GM12878 (cell line): Measurements from ENCODE around the gene ASTN1. TPM values are rescaled to one million over a fixed set of nuclear protein-coding genes. Genes with fewer than 3 reads are reported as not detected.

Experiments
- ATAC-seq: fragments of 200-7000 bp; cut with Tn5 transposase; 3 replicates; pipeline ENCODE4 v1.9.1; 2020; ENCODE audit warnings: mild to moderate bottlenecking, moderate library complexity
- BruUV-seq: library from RNA; stranded (reverse); fragments of 400-500 nt; replicated peaks from 2 replicates; lab custom pipeline; 2021; lab: Mats Ljungman, UMichigan
- CTCF ChIA-PET: fragments of 300-600 bp; sonication (Branson Sonifier 250); formaldehyde crosslinking; extraction: SDS; loops from one replicate; lab custom pipeline; 2021; ENCODE audit warnings: inconsistent platforms; lab: Yijun Ruan, JAX
- POLR2A ChIA-PET: fragments of 350-600 bp; formaldehyde crosslinking; extraction: SDS; loops from one replicate; lab custom pipeline; 2021; ENCODE audit warnings: inconsistent platforms; lab: Charles Lee
- RAD21 ChIA-PET: fragments of 300-600 bp; sonication (Branson Sonifier 250); formaldehyde crosslinking; loops from one replicate; lab custom pipeline; 2023; ENCODE audit warnings: antibody characterized with exemption; ENCODE audit not compliant: unreplicated experiment; lab: Charles Lee
- SMC1A ChIA-PET: fragments of 300-600 bp; sonication (Branson Sonifier 250); formaldehyde crosslinking; loops from one replicate; lab custom pipeline; 2023; ENCODE audit not compliant: unreplicated experiment, uncharacterized antibody; lab: Charles Lee
- DNase-seq: peaks from one replicate; pipeline ENCODE4 v3.0.0-alpha.2; 2011; ENCODE audit warnings: low read depth, low spot score
- FAIRE-seq: peaks from 3 replicates; lab custom pipeline; 2011; peaks lifted over from hg19 to GRCh38; lab: Jason Lieb, UNC
- H2AFZ ChIP-seq: 2 replicates; pipeline ENCODE4 v1.6.0; 2011; ENCODE audit warnings: low read depth, low read length, control low read depth; ENCODE audit not compliant: control insufficient read depth
- H3K27ac ChIP-seq: 2 replicates; pipeline ENCODE4 v1.5.1; 2011; ENCODE audit warnings: control low read depth; ENCODE audit not compliant: control insufficient read depth, insufficient read depth
- H3K27me3 ChIP-seq, 2 experiments: replicated peaks in 1 of 2; 2 replicates each; pipeline versions ENCODE4 v1.6.0 to v1.6.1; 2011; ENCODE audit warnings: low read length in 1 of 2; ENCODE audit not compliant: control insufficient read depth in 2 of 2, insufficient read depth in 2 of 2
- H3K36me3 ChIP-seq, 2 experiments: 2 replicates each; pipeline ENCODE4 v1.5.1; 2011; ENCODE audit warnings: low read length in 1 of 2; ENCODE audit not compliant: control insufficient read depth in 2 of 2, insufficient read depth in 2 of 2
- H3K4me1 ChIP-seq: 2 replicates; pipeline ENCODE4 v1.6.1; 2011; ENCODE audit warnings: mild to moderate bottlenecking, low read length, moderate library complexity, mixed read lengths; ENCODE audit not compliant: control insufficient read depth, insufficient read depth
- H3K4me2 ChIP-seq: 2 replicates; pipeline ENCODE4 v1.6.0; 2011; ENCODE audit warnings: control low read depth; ENCODE audit not compliant: control insufficient read depth, insufficient read depth
- H3K4me3 ChIP-seq: fragments of 200-600 bp; sonication (generic); 2 replicates; pipeline ENCODE4 v1.5.1; 2016
- H3K79me2 ChIP-seq: 2 replicates; pipeline ENCODE4 v1.6.0; 2011; ENCODE audit warnings: low read length; ENCODE audit not compliant: control insufficient read depth, insufficient read depth
- H3K9ac ChIP-seq: 2 replicates; pipeline ENCODE4 v1.8.0; 2011; ENCODE audit warnings: low read length, control low read depth, mixed read lengths; ENCODE audit not compliant: control insufficient read depth, insufficient read depth
- H3K9me3 ChIP-seq: replicated peaks from 3 replicates; pipeline ENCODE4 v1.5.1; 2011; ENCODE audit warnings: mild to moderate bottlenecking, low read length; ENCODE audit not compliant: control insufficient read depth, insufficient read depth
- H4K20me1 ChIP-seq: 2 replicates; pipeline ENCODE4 v1.6.0; 2011; ENCODE audit not compliant: control insufficient read depth, insufficient read depth
- CBX3 ChIP-seq: fragments of 200-600 bp; sonication (generic); IDR thresholded peaks from 2 replicates; pipeline ENCODE4 v1.6.1; 2016; ENCODE audit warnings: low read depth, borderline replicate concordance
- EED ChIP-seq: sonication (generic); IDR thresholded peaks from 2 replicates; pipeline ENCODE4 v1.6.1; 2016; ENCODE audit warnings: antibody characterized with exemption, low read depth
- ETV6 ChIP-seq, 2 experiments: fragments of 450-650 bp in 1 of 2; IDR thresholded peaks in 1 of 2; conservative IDR thresholded peaks in 1 of 2; 2 replicates each; pipeline ENCODE4 v1.6.1; 2014; ENCODE audit warnings: antibody characterized with exemption in 1 of 2, borderline replicate concordance in 1 of 2, low read depth in 1 of 2, mild to moderate bottlenecking in 1 of 2, moderate library complexity in 1 of 2
- KAT2A ChIP-seq: conservative IDR thresholded peaks from 2 replicates; pipeline ENCODE4 v1.6.1; 2011; ENCODE audit warnings: low read depth, low read length; ENCODE audit not compliant: control insufficient read depth
- LARP7 ChIP-seq: fragments of 450-650 bp; IDR thresholded peaks from 2 replicates; pipeline ENCODE4 v1.6.1; 2017; ENCODE audit warnings: mild to moderate bottlenecking
- RELB ChIP-seq: fragments of 450-650 bp; IDR thresholded peaks from 2 replicates; pipeline ENCODE4 v1.6.1; 2017; ENCODE audit warnings: low read depth, mild to moderate bottlenecking, moderate library complexity
- SP1 ChIP-seq: IDR thresholded peaks from one replicate; pipeline ENCODE4 v1.6.1; 2011; ENCODE audit warnings: low read depth, low read length
- ZNF217 ChIP-seq: fragments of 450-650 bp; IDR thresholded peaks from 2 replicates; pipeline ENCODE4 v1.6.1; 2017; ENCODE audit warnings: antibody characterized with exemption, mild to moderate bottlenecking
- WGBS: methylation state at CpG from one replicate; pipeline ENCODE4 v1.1.6; 2016; ENCODE audit warnings: low lambda C conversion rate; ENCODE audit not compliant: insufficient replicate concordance, insufficient coverage; ENCODE audit errors: missing lambda C conversion rate; 5-methylcytosine and 5-hydroxymethylcytosine counted together
- in situ Hi-C: fragments of 300-500 bp; cut with MboI; formaldehyde crosslinking; loops from 9 replicates; pipeline ENCODE4 v1.14.3; 2018; ENCODE audit warnings: mixed read lengths
- intact Hi-C: fragments of 100-400 bp; cut with micrococcal nuclease; formaldehyde crosslinking; loops from one replicate; pipeline ENCODE4 v1.14.2; 2022; ENCODE audit not compliant: unreplicated experiment
- polyA plus RNA-seq, 11 experiments: library from polyadenylated mRNA; depleted of rRNA in 4 of 11; unstranded in 6 of 11; stranded (reverse) in 5 of 11; fragments of >200 nt; fragmentation: Nextera tagmentation in 4 of 11; fragmentation: Illumina TruSeq in 1 of 11; extraction: Ambion mirVana in 4 of 11; extraction: Trizol in 1 of 11; gene quantifications; 1 replicate in 1 of 11; 2 replicates in 10 of 11; pipeline versions ENCODE4 v1.2.1 to v1.2.3, GENCODE V29; 2011 to 2016; ENCODE audit warnings: inconsistent platforms in 2 of 11, missing spikeins in 2 of 11, low read depth in 1 of 11
- total RNA-seq, 4 experiments: library from RNA; depleted of rRNA in 3 of 4; stranded (reverse); fragments of >200 nt in 3 of 4; fragmentation: Illumina TruSeq in 1 of 4; extraction: Trizol in 1 of 4; gene quantifications; 2 replicates each; pipeline versions ENCODE4 v1.2.1 to v1.2.3, GENCODE V29; 2013 to 2021
- TF ChIP-seq, protein P1 (sequence below): fragments of 450-650 bp; IDR thresholded peaks from 2 replicates; pipeline ENCODE4 v1.6.1; 2014; ENCODE audit warnings: mild to moderate bottlenecking
- TF ChIP-seq, protein P2 (sequence below): fragments of 450-650 bp; IDR thresholded peaks from 2 replicates; pipeline ENCODE4 v1.6.1; 2017; ENCODE audit warnings: mild to moderate bottlenecking, moderate library complexity
- TF ChIP-seq, protein P3 (sequence below): fragments of 450-650 bp; IDR thresholded peaks from 2 replicates; pipeline ENCODE4 v1.6.1; 2017; ENCODE audit warnings: mild to moderate bottlenecking, low read depth, inconsistent platforms; ENCODE audit not compliant: poor library complexity, severe bottlenecking
- TF ChIP-seq, protein P4 (sequence below): fragments of 450-650 bp; formaldehyde crosslinking; IDR thresholded peaks from 2 replicates; pipeline ENCODE4 v1.5.0; 2022; ENCODE audit warnings: mild to moderate bottlenecking, missing genetic modification characterization

Gene ASTN1
- total and polyA plus RNA-seq, 10 of the 15 experiments (the other 5 are each of a cell fraction or from before 2014, with no cell fraction given), result 0.04 TPM; not detected in 9

DNA sequence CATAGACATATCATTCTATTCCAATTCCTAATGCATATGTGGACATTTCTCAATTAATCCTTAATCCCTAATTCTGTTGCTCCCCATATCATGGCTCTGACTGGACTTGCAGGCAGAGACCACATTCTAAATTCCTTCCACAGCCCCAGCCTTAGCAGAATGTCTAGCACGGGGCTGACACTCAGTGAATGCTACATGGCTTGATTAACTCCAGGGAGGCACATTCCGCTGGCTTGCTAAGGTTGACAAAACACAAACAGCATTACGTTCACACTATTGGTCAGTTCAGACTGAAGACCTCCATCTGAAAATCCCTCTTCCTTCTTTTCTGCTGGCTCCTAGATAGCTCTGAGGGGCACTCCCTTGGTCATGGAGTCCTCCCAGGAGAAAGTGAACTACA, 119.4 kb downstream of the ASTN1 start:
- no peak for ATAC-seq
- no peaks in the 10 kb centered on the region for H3K27me3 ChIP-seq
- no peaks in the 10 kb centered on the region for H3K4me1 ChIP-seq
- DNase-seq, result no peak
- H3K9me3 ChIP-seq, result no peaks in the 10 kb centered on the region
- WGBS, result 21% methylated on average over 3 of the region's 3 CpGs
- ChIA-PET CTCF (no interaction called here), POLR2A (no interaction called here), SMC1A (no interaction called here), RAD21 (no interaction called here)
- no TSS peak for BruUV-seq
- no peaks in the 10 kb centered on the region for H3K36me3 ChIP-seq
- intact Hi-C loops (no loop called here), in situ Hi-C loops (no loop called here)
- H3K4me2 ChIP-seq, result no peak overlapping the region
- no peak overlapping the region for H3K27ac ChIP-seq
- H2AFZ ChIP-seq, result no peak overlapping the region
- H4K20me1 ChIP-seq, result no peaks in the 10 kb centered on the region
- no peak overlapping the region for H3K4me3 ChIP-seq
- no peak for FAIRE-seq
- no peak overlapping the region for H3K9ac ChIP-seq
- H3K79me2 ChIP-seq, result no peaks in the 10 kb centered on the region
- TF ChIP-seq, protein P1, sequence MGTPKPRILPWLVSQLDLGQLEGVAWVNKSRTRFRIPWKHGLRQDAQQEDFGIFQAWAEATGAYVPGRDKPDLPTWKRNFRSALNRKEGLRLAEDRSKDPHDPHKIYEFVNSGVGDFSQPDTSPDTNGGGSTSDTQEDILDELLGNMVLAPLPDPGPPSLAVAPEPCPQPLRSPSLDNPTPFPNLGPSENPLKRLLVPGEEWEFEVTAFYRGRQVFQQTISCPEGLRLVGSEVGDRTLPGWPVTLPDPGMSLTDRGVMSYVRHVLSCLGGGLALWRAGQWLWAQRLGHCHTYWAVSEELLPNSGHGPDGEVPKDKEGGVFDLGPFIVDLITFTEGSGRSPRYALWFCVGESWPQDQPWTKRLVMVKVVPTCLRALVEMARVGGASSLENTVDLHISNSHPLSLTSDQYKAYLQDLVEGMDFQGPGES, result no peak
- TF ChIP-seq EED (no peak), LARP7 (no peak), KAT2A (no peak), ETV6 (conservative IDR thresholded peaks at IDR 0.05 in 1 of 2, IDR thresholded peaks at IDR 0.05 in 1 of 2; ENCODE audit: borderline replicate concordance in 1 of 2, low read depth in 1 of 2) (no peak), ZNF217 (no peak), SP1 (no peak), RELB (no peak), CBX3 (no peak)
- TF ChIP-seq, protein P2, sequence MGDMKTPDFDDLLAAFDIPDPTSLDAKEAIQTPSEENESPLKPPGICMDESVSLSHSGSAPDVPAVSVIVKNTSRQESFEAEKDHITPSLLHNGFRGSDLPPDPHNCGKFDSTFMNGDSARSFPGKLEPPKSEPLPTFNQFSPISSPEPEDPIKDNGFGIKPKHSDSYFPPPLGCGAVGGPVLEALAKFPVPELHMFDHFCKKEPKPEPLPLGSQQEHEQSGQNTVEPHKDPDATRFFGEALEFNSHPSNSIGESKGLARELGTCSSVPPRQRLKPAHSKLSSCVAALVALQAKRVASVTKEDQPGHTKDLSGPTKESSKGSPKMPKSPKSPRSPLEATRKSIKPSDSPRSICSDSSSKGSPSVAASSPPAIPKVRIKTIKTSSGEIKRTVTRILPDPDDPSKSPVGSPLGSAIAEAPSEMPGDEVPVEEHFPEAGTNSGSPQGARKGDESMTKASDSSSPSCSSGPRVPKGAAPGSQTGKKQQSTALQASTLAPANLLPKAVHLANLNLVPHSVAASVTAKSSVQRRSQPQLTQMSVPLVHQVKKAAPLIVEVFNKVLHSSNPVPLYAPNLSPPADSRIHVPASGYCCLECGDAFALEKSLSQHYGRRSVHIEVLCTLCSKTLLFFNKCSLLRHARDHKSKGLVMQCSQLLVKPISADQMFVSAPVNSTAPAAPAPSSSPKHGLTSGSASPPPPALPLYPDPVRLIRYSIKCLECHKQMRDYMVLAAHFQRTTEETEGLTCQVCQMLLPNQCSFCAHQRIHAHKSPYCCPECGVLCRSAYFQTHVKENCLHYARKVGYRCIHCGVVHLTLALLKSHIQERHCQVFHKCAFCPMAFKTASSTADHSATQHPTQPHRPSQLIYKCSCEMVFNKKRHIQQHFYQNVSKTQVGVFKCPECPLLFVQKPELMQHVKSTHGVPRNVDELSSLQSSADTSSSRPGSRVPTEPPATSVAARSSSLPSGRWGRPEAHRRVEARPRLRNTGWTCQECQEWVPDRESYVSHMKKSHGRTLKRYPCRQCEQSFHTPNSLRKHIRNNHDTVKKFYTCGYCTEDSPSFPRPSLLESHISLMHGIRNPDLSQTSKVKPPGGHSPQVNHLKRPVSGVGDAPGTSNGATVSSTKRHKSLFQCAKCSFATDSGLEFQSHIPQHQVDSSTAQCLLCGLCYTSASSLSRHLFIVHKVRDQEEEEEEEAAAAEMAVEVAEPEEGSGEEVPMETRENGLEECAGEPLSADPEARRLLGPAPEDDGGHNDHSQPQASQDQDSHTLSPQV, result no peak
- TF ChIP-seq, protein P3, sequence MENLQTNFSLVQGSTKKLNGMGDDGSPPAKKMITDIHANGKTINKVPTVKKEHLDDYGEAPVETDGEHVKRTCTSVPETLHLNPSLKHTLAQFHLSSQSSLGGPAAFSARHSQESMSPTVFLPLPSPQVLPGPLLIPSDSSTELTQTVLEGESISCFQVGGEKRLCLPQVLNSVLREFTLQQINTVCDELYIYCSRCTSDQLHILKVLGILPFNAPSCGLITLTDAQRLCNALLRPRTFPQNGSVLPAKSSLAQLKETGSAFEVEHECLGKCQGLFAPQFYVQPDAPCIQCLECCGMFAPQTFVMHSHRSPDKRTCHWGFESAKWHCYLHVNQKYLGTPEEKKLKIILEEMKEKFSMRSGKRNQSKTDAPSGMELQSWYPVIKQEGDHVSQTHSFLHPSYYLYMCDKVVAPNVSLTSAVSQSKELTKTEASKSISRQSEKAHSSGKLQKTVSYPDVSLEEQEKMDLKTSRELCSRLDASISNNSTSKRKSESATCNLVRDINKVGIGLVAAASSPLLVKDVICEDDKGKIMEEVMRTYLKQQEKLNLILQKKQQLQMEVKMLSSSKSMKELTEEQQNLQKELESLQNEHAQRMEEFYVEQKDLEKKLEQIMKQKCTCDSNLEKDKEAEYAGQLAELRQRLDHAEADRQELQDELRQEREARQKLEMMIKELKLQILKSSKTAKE, result no peak
- TF ChIP-seq, protein P4, sequence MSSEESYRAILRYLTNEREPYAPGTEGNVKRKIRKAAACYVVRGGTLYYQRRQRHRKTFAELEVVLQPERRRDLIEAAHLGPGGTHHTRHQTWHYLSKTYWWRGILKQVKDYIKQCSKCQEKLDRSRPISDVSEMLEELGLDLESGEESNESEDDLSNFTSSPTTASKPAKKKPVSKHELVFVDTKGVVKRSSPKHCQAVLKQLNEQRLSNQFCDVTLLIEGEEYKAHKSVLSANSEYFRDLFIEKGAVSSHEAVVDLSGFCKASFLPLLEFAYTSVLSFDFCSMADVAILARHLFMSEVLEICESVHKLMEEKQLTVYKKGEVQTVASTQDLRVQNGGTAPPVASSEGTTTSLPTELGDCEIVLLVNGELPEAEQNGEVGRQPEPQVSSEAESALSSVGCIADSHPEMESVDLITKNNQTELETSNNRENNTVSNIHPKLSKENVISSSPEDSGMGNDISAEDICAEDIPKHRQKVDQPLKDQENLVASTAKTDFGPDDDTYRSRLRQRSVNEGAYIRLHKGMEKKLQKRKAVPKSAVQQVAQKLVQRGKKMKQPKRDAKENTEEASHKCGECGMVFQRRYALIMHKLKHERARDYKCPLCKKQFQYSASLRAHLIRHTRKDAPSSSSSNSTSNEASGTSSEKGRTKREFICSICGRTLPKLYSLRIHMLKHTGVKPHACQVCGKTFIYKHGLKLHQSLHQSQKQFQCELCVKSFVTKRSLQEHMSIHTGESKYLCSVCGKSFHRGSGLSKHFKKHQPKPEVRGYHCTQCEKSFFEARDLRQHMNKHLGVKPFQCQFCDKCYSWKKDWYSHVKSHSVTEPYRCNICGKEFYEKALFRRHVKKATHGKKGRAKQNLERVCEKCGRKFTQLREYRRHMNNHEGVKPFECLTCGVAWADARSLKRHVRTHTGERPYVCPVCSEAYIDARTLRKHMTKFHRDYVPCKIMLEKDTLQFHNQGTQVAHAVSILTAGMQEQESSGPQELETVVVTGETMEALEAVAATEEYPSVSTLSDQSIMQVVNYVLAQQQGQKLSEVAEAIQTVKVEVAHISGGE (CRISPR knock-in tag), result no peak
